ENCODE results near the gene OCEL1.
A peak's percentile ranks its signal among the peaks of the same experiment; 100 is the strongest.

The OCEL1 gene

DNA sequence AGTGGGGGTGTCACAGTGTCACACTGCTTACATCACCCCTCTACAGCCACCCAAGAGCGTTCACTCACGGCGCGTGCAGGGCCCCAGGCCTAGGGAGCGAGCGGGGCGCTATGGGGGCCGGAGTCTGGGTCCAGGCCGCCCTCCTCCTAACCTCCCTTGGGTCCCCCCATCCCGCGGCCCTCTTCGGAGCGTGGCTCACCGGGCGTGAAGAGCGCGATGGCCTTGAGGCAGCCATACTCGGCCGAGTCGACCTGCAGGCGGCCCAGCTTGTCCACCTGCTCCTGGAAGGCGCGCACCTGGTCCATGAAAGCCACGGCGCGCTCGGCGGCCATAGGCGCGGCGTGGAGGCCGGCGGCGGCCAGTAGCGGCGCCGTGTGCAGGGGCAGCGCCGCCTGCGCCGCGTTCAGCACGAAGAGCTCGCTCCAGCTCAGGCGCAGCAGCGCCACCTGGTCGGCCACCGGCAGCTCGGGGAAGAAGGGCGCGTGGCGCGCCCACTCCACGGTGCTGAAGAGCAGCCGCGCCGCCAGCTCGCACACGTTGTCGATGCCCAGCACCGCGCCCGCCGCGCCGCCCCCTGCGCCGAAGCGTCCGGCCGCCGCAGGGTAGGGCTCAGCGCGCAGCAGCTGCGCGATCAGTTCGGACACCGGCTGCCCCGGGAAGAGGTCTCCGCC is 9.4 kb downstream of the OCEL1 start:
- H3K36me3 ChIP-seq (ENCODE audit: insufficient read depth, low read depth, low read length) = peaks cover 62% of the 10 kb centered on the region
- H3K4me3 ChIP-seq (ENCODE audit: low read length) = peak overlapping the region; percentile 85
- no peaks in the 10 kb centered on the region for H3K27me3 ChIP-seq (ENCODE audit: insufficient read depth, low read length)
- peak overlapping the region; percentile 90; the same call in 1 of the 2 replicates for H3K9ac ChIP-seq (ENCODE audit: low read depth, low read length)
- H3K27ac ChIP-seq (ENCODE audit: low read length) = peak overlapping the region; percentile 71
- H3K9me3 ChIP-seq (ENCODE audit: insufficient read depth, low read depth, low read length) = no peaks in the 10 kb centered on the region
- H3K4me1 ChIP-seq (ENCODE audit: insufficient read depth, low read length) = peaks cover 10% of the 10 kb centered on the region; the same call in 1 of the 2 replicates

DNA sequence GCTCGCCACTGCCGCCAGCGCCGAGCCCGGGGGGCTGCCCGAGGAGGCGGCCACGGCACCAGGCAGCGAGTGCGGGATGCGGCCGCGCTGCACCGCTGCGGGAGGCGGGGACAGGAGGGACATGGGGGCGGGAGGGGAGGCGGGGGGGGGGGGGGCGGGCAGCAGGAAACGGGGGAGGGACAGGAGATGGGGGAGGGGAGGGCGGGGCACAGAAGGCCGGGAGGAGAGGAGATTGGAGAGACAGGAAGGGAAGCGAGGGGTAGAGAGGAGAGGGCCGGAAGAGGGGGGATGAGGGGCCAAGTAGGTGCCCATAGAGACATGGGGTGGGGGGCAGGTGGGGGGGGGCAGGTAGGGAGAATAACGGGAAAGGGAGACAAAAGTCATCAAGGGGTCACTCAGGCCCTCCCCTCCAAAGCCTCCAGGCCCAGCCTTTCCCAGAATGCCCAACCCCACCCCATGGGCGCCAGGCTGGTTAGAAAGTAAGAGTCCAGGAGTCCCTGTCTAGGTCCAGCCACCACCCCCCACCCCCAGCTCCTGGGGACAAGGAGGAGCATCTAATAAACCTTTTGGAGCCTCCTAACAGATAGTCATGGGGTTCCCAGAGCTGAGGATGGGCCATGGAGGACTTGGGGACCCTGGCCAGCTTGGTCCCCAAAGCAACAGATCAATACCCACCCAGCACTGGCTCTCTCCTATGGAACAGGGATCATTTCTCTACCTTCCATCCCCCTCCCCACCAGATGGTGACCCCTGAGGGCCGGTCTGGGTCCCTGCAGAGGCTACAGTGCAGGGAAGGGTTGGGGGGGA is 10.1 kb downstream of the OCEL1 start:
- Histone ChIP-seq H3K27ac (ENCODE audit: low read length) (peak overlapping the region; percentile 71), H3K4me3 (ENCODE audit: low read length) (peak overlapping the region; percentile 85; the same call in 1 of the 2 replicates), H3K36me3 (ENCODE audit: insufficient read depth, low read depth, low read length) (peaks cover 63% of the 10 kb centered on the region), H3K9ac (ENCODE audit: low read depth, low read length) (peak overlapping the region; percentile 90; the same call in 1 of the 2 replicates), H3K27me3 (ENCODE audit: insufficient read depth, low read length) (no peaks in the 10 kb centered on the region), H3K4me1 (ENCODE audit: insufficient read depth, low read length) (peaks cover 10% of the 10 kb centered on the region; the same call in 1 of the 2 replicates), H3K9me3 (ENCODE audit: insufficient read depth, low read depth, low read length) (no peaks in the 10 kb centered on the region)

- H3K9ac ChIP-seq (ENCODE audit: low read depth, low read length) = no peak overlapping the region
- H3K4me1 ChIP-seq (ENCODE audit: insufficient read depth, low read length) = peaks cover 10% of the 10 kb centered on the region; the same call in 1 of the 2 replicates
- no peak overlapping the region for H3K4me3 ChIP-seq (ENCODE audit: low read length)
- no peaks in the 10 kb centered on the region for H3K9me3 ChIP-seq (ENCODE audit: insufficient read depth, low read depth, low read length)
- no peak overlapping the region for H3K27ac ChIP-seq (ENCODE audit: low read length)
- peaks cover 58% of the 10 kb centered on the region for H3K36me3 ChIP-seq (ENCODE audit: insufficient read depth, low read depth, low read length)
- no peaks in the 10 kb centered on the region for H3K27me3 ChIP-seq (ENCODE audit: insufficient read depth, low read length)
These were observed 11.0 kb downstream of the OCEL1 start for GRCh38 chr19:17236811-17237543.

GRCh38 chr19:17237747-17238706 is 12.0 kb downstream of the OCEL1 start:
- H3K27me3 ChIP-seq (ENCODE audit: insufficient read depth, low read length) = no peaks in the 10 kb centered on the region
- H3K36me3 ChIP-seq (ENCODE audit: insufficient read depth, low read depth, low read length) = peaks cover 48% of the 10 kb centered on the region
- no peak overlapping the region for H3K27ac ChIP-seq (ENCODE audit: low read length)
- H3K9ac ChIP-seq (ENCODE audit: low read depth, low read length) = no peak overlapping the region
- no peak overlapping the region for H3K4me3 ChIP-seq (ENCODE audit: low read length)
- H3K4me1 ChIP-seq (ENCODE audit: insufficient read depth, low read length) = peaks cover 13% of the 10 kb centered on the region; the same call in 1 of the 2 replicates
- H3K9me3 ChIP-seq (ENCODE audit: insufficient read depth, low read depth, low read length) = no peaks in the 10 kb centered on the region

- H3K27me3 ChIP-seq (ENCODE audit: insufficient read depth, low read length) = no peaks in the 10 kb centered on the region
- peaks cover 8% of the 10 kb centered on the region; the same call in 1 of the 2 replicates for H3K4me1 ChIP-seq (ENCODE audit: insufficient read depth, low read length)
- no peak overlapping the region for H3K4me3 ChIP-seq (ENCODE audit: low read length)
- no peak overlapping the region for H3K27ac ChIP-seq (ENCODE audit: low read length)
- no peak overlapping the region for H3K9ac ChIP-seq (ENCODE audit: low read depth, low read length)
- H3K36me3 ChIP-seq (ENCODE audit: insufficient read depth, low read depth, low read length) = peaks cover 36% of the 10 kb centered on the region
- H3K9me3 ChIP-seq (ENCODE audit: insufficient read depth, low read depth, low read length) = no peaks in the 10 kb centered on the region
These were observed 14.2 kb downstream of the OCEL1 start for GRCh38 chr19:17240062-17240752.

- H3K36me3 ChIP-seq (ENCODE audit: insufficient read depth, low read depth, low read length) = peaks cover 36% of the 10 kb centered on the region
These were observed 14.9 kb downstream of the OCEL1 start for GRCh38 chr19:17240826-17241399.

GRCh38 chr19:17242431-17243208 is 16.6 kb downstream of the OCEL1 start:
- Histone ChIP-seq H3K9me3 (ENCODE audit: insufficient read depth, low read depth, low read length) (no peaks in the 10 kb centered on the region), H3K36me3 (ENCODE audit: insufficient read depth, low read depth, low read length) (peaks cover 29% of the 10 kb centered on the region), H3K27ac (ENCODE audit: low read length) (no peak overlapping the region), H3K9ac (ENCODE audit: low read depth, low read length) (peak overlapping the region; percentile 27; the same call in 1 of the 2 replicates), H3K27me3 (ENCODE audit: insufficient read depth, low read length) (no peaks in the 10 kb centered on the region), H3K4me3 (ENCODE audit: low read length) (peak overlapping the region; percentile 91; the same call in 1 of the 2 replicates), H3K4me1 (ENCODE audit: insufficient read depth, low read length) (peaks cover 11% of the 10 kb centered on the region; the same call in 1 of the 2 replicates)

More at GRCh38 chr19:17240826-17241399, 14.9 kb downstream of the OCEL1 start:
- no peaks in the 10 kb centered on the region for H3K9me3 ChIP-seq (ENCODE audit: insufficient read depth, low read depth, low read length)
- H3K4me3 ChIP-seq (ENCODE audit: low read length) = no peak overlapping the region
- no peaks in the 10 kb centered on the region for H3K27me3 ChIP-seq (ENCODE audit: insufficient read depth, low read length)
- H3K27ac ChIP-seq (ENCODE audit: low read length) = no peak overlapping the region
- peaks cover 8% of the 10 kb centered on the region; the same call in 1 of the 2 replicates for H3K4me1 ChIP-seq (ENCODE audit: insufficient read depth, low read length)
- no peak overlapping the region for H3K9ac ChIP-seq (ENCODE audit: low read depth, low read length)

DNA sequence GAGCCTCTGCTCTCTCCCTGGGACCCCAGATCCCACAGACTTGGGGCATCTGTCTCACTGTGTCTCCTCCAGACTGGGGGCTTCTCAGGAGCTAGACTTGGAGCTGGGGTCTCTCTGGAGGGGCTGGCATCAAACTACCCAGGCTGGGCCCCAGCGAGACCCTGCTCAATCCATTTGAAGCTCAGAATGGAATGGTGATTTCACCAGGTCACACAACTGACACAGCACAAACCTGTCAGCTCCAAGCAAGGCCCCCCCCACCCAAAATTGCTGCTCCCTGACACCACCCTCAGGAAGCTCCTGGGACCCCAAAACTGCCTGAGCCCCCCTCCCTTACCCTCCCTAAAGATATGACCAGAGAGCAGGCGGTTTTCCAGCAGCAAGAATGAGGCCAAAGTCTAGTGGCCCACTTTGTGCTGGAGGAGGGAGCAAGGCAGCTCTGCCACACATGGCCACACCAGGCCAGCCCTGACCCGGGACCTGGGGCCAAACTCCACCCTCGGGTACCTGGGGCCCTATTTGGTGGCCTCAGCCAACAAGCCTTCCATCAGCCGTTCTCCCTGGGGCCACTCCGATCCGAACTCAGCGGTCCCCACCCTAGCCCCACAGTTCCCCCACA is 17.3 kb downstream of the OCEL1 start:
- Histone ChIP-seq H3K27me3 (ENCODE audit: insufficient read depth, low read length) (no peaks in the 10 kb centered on the region), H3K9ac (ENCODE audit: low read depth, low read length) (peak overlapping the region; percentile 82; the same call in 1 of the 2 replicates), H3K9me3 (ENCODE audit: insufficient read depth, low read depth, low read length) (no peaks in the 10 kb centered on the region), H3K4me1 (ENCODE audit: insufficient read depth, low read length) (peaks cover 16% of the 10 kb centered on the region; the same call in 1 of the 2 replicates), H3K4me3 (ENCODE audit: low read length) (peak overlapping the region; percentile 91), H3K36me3 (ENCODE audit: insufficient read depth, low read depth, low read length) (peaks cover 22% of the 10 kb centered on the region), H3K27ac (ENCODE audit: low read length) (no peak overlapping the region)

DNA sequence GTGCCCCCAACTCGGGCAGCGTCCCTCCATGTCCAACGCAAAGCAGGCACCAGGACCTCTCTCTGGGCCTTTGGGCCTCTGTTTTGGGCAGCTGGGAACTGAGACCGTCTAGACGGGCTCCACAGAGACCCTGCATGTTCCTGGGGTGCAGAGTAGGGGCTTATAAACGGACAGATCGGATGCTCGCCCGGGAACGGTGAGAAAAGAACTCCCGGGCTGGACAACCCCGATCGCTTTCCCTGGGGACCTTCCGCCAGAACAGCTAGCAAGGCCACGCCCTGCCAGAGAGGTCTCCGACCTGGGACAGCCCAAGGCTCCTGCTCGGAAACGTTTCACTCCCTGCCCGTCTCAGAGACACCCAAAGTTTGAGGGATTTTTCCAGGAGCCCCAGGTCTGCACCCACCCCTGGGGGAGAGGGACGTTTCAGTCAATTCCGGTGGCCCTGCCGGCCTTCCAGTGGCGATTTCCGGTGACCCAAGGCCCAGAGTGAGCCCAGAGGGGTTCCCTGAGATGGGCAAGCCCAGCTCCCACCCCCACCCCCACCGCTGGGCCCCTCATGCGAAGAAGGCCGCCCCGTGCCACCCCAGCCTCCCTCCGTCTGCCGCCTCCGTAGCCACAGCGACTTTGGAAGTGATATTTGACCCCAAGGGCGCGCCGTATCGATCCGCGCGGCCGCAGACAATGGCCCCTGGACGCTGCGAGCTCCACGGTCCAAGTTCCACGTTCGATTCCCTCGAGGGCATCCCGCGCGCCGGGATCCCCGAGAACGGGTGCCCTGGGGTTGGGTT is 18.0 kb downstream of the OCEL1 start:
- Histone ChIP-seq H3K27me3 (ENCODE audit: insufficient read depth, low read length) (no peaks in the 10 kb centered on the region), H3K9me3 (ENCODE audit: insufficient read depth, low read depth, low read length) (no peaks in the 10 kb centered on the region), H3K36me3 (ENCODE audit: insufficient read depth, low read depth, low read length) (peaks cover 17% of the 10 kb centered on the region), H3K4me1 (ENCODE audit: insufficient read depth, low read length) (peaks cover 23% of the 10 kb centered on the region; the same call in 1 of the 2 replicates), H3K9ac (ENCODE audit: low read depth, low read length) (peak overlapping the region; percentile 82), H3K27ac (ENCODE audit: low read length) (peak overlapping the region; percentile 43), H3K4me3 (ENCODE audit: low read length) (peak overlapping the region; percentile 91)

All from iPS-20b (cell line).